ENCODE results near the gene CHST11. TPM values are rescaled to one million over a fixed set of nuclear protein-coding genes. Genes with fewer than 3 reads are reported as not detected.
"Not testable (repeated sequence)": the region's sequence is repeated elsewhere in the genome, so short reads cannot be mapped to it uniquely, and the experiment has no call there.

CHST11 gene
- total RNA-seq, 2 experiments from 2014 or later: 39.3 to 45.3 TPM

DNA sequence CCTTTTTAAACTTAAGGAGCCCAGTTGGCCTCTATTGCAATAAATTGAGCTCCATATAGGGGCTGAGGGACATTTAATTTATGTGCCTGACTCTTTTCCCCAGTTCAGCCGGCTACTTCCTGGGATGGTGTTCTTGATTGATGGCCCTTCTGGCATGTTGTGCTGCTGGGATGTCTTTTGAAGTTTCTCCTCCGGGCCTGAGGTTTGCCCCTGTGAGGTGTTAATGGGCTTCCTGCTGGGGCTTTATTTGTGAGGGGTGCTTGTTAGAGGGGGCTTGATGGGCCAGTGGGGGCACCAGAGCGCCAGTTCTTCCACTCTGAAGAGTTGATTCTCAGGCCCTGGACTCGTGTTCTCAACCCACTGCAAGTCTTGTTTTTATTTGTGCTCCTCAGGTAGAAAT, 69.6 kb downstream of the CHST11 start:
- Mint-ChIP-seq H3K36me3 (ENCODE audit: low read depth) (peaks cover 4% of the 10 kb centered on the region), H3K9me3 (no peaks in the 10 kb centered on the region), H3K27ac (no peak overlapping the region), H3K4me3 (no peak overlapping the region), H3K4me1 (ENCODE audit: low read depth) (peaks cover 32% of the 10 kb centered on the region), H3K27me3 (ENCODE audit: low read depth) (no peaks in the 10 kb centered on the region)
- intact Hi-C loops (cut with micrococcal nuclease): no loop called here
- CTCF ChIA-PET: no interaction called here
- no peak for DNase-seq

DNA sequence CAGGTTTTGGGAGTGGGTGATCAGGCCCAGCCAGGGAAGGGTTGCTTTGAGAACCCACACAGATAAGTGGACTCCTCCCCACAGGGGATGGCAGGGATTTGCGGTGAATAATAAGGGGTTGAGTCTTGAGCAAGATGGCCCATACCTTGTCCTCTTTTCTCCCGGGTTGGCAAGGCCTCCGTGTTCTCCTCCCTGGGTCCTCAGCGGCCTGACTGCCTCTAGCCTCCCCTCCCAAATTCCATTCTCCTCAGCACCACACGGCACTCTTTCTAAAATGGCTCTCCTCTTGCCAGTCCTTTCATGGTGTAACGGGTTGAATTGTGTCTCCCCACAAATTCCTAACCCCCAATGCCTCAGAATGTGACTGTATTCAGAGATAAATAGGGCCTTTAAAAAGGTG, 70.0 kb downstream of the CHST11 start:
- H3K36me3 Mint-ChIP-seq (ENCODE audit: low read depth): peaks cover 4% of the 10 kb centered on the region
- no peaks in the 10 kb centered on the region for H3K27me3 Mint-ChIP-seq (ENCODE audit: low read depth)
- CTCF ChIA-PET: no interaction called here
- peaks cover 34% of the 10 kb centered on the region for H3K4me1 Mint-ChIP-seq (ENCODE audit: low read depth)
- H3K4me3 Mint-ChIP-seq: no peak overlapping the region
- intact Hi-C loops (cut with micrococcal nuclease): no loop called here
- H3K9me3 Mint-ChIP-seq: no peaks in the 10 kb centered on the region
- DNase-seq: no peak
- no peak overlapping the region for H3K27ac Mint-ChIP-seq

DNA sequence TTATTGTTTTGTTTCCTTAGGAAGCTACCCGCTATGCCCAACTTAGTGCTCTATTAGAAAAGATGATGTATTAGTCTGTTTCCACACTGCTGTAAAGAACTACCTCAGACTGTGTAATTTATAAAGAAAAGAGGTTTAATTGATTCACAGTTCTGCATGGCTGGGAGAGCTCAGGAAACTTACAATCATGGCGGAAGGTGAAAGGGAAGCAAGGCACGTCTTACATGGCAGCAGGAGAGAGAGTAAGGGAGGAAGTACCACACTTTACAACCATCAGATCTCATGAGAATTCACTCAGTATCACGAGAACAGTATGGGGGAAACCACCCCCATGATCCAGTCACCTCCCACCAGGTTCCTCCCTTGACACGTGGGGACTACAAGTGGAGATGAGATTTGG, 70.9 kb downstream of the CHST11 start:
- H3K4me3 Mint-ChIP-seq; H3K27me3 Mint-ChIP-seq (ENCODE audit: low read depth); H3K9me3 Mint-ChIP-seq; DNase-seq; intact Hi-C loops (cut with micrococcal nuclease); H3K27ac Mint-ChIP-seq; H3K36me3 Mint-ChIP-seq (ENCODE audit: low read depth): not testable (repeated sequence)
- CTCF ChIA-PET: interaction anchor here (1.2 kb wide), 1 partner anchor 146 kb away, joined by 4 read pairs; no protein-coding TSS in a partner anchor
- H3K4me1 Mint-ChIP-seq (ENCODE audit: low read depth): peaks cover 30% of the 10 kb centered on the region

DNA sequence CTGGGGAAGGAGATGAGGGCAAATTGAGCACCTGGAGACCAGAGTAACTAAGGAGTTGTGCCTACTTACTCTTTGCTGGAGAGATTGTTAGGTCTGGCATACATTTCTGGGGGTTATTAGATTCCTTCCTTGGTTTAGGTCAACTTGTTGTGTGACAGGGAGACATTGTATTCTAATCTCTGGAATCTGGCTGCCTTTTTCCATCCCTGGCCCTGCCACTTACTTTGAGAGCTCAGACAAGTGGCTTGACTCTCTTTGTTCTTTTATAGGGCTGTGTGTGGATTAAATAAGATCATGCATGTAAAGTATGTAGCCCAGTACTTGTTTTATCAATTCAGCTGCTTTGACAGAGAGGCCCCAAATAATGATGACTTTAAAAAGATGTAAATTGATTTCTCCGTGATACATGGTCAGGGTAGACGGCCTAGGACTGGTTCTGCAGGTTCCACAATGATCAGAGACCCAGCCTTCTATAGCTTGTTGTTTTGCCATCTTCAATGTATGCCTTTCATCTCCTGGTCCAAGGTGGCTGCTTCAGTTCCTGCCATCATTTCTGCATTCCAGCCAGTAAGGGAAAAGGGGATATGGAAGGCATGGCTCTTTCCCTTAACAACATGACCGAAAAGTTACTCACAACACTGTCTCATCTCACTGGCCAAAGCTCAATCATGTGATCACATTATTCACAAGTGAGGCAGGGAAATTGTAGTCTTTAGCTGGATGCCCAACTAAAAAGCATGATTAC, 72.6 kb downstream of the CHST11 start:
- no peak for DNase-seq
- Mint-ChIP-seq H3K27ac (no peak overlapping the region), H3K36me3 (ENCODE audit: low read depth) (peaks cover 4% of the 10 kb centered on the region), H3K27me3 (ENCODE audit: low read depth) (no peaks in the 10 kb centered on the region), H3K4me3 (no peak overlapping the region), H3K9me3 (no peaks in the 10 kb centered on the region), H3K4me1 (ENCODE audit: low read depth) (peaks cover 25% of the 10 kb centered on the region)
- intact Hi-C loops (cut with micrococcal nuclease): no loop called here
- CTCF ChIA-PET: interaction anchor here (0.6 to 1.4 kb wide), 4 partner anchors 11 to 645 kb away, joined by 3 to 5 read pairs (median 3); no protein-coding TSS in a partner anchor

DNA sequence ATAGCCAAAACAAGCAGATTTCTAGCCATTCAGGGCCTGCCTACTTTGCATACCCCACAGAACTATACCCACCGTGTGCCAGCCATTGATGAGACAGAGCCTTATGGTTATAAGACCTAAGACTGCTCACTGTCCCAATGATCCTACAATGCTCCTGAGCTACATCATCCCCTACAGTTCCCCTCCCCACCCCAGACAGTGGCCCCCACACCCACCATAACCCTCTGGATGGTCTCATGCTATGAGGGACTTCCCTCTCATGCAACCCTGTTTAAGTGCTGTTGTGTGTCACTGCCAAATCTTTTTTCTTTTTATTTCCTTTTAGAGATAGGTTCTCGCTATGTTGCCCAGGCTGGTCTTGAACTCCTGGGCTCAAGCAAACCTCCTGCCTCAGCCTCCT, 75.9 kb downstream of the CHST11 start:
- Mint-ChIP-seq H3K4me3 (no peak overlapping the region), H3K36me3 (ENCODE audit: low read depth) (peaks cover 3% of the 10 kb centered on the region), H3K27ac (no peak overlapping the region), H3K4me1 (ENCODE audit: low read depth) (peaks cover 29% of the 10 kb centered on the region), H3K9me3 (no peaks in the 10 kb centered on the region), H3K27me3 (ENCODE audit: low read depth) (no peaks in the 10 kb centered on the region)
- DNase-seq: no peak
- CTCF ChIA-PET: no interaction called here
- intact Hi-C loops (cut with micrococcal nuclease): no loop called here

DNA sequence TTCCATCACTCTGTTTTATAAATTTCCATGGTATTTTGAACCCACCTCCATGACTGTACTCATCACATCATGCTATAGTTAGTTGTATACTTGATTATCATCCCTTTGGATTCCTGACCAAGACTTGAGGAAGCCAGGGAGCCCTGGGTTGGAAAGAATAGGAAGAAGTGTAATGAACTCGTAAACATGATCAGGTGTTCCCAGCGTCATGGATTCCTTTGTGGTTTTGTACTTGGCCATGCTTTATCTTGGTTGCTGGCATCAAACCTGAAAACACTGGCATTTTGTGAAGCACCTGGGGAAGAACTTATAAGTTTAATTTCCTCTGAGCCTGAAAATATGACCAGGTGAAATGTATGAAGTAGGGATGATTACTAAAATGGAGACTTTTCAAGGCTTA, 76.4 kb downstream of the CHST11 start:
- no peak overlapping the region for H3K4me3 Mint-ChIP-seq
- H3K27me3 Mint-ChIP-seq (ENCODE audit: low read depth): no peaks in the 10 kb centered on the region
- intact Hi-C loops (cut with micrococcal nuclease): no loop called here
- H3K4me1 Mint-ChIP-seq (ENCODE audit: low read depth): peaks cover 29% of the 10 kb centered on the region
- no peak overlapping the region for H3K27ac Mint-ChIP-seq
- no peak for DNase-seq
- H3K36me3 Mint-ChIP-seq (ENCODE audit: low read depth): peaks cover 3% of the 10 kb centered on the region
- no peaks in the 10 kb centered on the region for H3K9me3 Mint-ChIP-seq
- CTCF ChIA-PET: no interaction called here

DNA sequence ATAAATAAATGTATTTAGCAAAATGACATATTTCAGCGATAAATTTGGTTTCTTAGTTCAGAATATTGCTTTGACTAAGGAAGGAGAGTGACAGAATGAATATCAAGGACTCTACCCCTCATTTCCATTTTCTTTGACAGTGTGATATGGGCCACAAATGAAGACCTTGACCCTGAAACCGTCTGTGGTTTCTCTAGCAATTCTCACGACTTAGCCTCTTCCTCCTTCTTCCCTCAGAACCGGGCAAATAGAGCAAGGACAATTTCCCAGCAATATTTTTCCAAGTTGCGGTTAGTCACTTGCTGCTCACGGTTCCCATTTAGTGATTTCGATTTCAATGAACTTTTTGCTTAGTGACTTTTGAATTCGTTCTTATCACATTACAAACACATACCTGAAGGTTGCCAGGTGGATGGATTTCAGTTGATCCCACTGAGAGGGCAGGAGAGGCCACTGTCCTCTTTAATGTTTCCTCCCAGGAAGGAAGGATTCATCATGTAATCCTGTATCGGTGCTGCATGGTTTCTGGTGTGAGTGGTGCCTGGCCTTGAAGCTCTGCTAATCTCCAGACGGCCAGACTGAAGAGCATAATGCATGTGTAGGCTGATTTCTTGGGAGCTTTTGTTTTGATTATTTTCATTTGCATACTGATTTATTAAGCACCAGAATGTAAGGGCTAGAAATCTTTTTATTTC, 77.6 kb downstream of the CHST11 start:
- Mint-ChIP-seq H3K4me1 (ENCODE audit: low read depth) (peaks cover 30% of the 10 kb centered on the region), H3K36me3 (ENCODE audit: low read depth) (peaks cover 3% of the 10 kb centered on the region), H3K27ac (no peak overlapping the region), H3K9me3 (no peaks in the 10 kb centered on the region), H3K27me3 (ENCODE audit: low read depth) (no peaks in the 10 kb centered on the region), H3K4me3 (no peak overlapping the region)
- no peak for DNase-seq
- CTCF ChIA-PET: interaction anchor here (1.3 kb wide), 1 partner anchor 152 kb away, joined by 5 read pairs; no protein-coding TSS in a partner anchor
- intact Hi-C loops (cut with micrococcal nuclease): no loop called here

DNA sequence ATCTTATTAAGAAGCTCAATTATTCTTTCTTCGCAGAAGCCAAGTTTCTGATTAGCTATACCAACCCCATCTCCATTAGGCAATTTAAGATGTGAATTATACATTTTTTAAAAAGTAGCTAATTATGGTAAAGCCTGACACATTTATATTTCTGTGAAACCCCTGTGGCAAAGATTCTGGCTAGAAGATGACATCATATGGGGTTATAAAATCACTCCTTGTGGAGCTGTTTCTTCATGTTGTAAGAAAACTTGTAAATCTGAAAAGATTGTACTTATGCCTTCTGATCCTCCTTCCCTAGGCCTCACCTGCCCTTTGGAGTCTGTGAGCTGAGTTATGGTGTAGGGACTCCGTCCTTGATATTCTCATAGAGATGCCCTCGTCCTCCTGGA, 78.1 kb downstream of the CHST11 start:
- H3K27ac Mint-ChIP-seq: no peak overlapping the region
- no peaks in the 10 kb centered on the region for H3K9me3 Mint-ChIP-seq
- no peaks in the 10 kb centered on the region for H3K27me3 Mint-ChIP-seq (ENCODE audit: low read depth)
- peaks cover 31% of the 10 kb centered on the region for H3K4me1 Mint-ChIP-seq (ENCODE audit: low read depth)
- CTCF ChIA-PET: interaction anchor here (1.3 kb wide), 1 partner anchor 153 kb away, joined by 5 read pairs; no protein-coding TSS in a partner anchor
- intact Hi-C loops (cut with micrococcal nuclease): no loop called here
- DNase-seq: no peak
- H3K4me3 Mint-ChIP-seq: no peak overlapping the region
- peaks cover 3% of the 10 kb centered on the region for H3K36me3 Mint-ChIP-seq (ENCODE audit: low read depth)

DNA sequence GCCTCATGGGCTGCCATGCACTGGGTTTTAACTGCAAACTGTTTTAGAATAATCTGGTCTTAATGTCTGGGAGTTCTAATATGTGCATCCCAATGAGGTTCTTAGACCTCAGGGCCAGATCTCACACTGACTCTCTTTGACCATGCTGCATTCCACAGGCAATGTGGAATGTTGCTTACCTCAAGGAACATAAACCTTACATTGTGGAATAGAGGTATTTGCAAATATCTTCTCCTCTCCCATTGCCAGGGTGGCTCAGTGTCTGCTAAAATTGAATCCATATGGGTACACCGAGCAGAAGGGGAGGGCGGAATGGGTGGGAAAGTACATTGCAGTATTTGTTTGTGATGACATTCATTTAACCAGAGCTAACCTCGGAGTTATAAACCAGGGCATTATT, 78.6 kb downstream of the CHST11 start:
- DNase-seq: no peak
- intact Hi-C loops (cut with micrococcal nuclease): no loop called here
- no peak overlapping the region for H3K4me3 Mint-ChIP-seq
- peaks cover 3% of the 10 kb centered on the region for H3K36me3 Mint-ChIP-seq (ENCODE audit: low read depth)
- no peaks in the 10 kb centered on the region for H3K27me3 Mint-ChIP-seq (ENCODE audit: low read depth)
- H3K4me1 Mint-ChIP-seq (ENCODE audit: low read depth): peaks cover 31% of the 10 kb centered on the region
- CTCF ChIA-PET: interaction anchor here (0.5 to 1.3 kb wide), 2 partner anchors 154 to 503 kb away, joined by 3 to 5 read pairs; no protein-coding TSS in a partner anchor
- no peaks in the 10 kb centered on the region for H3K9me3 Mint-ChIP-seq
- H3K27ac Mint-ChIP-seq: no peak overlapping the region

DNA sequence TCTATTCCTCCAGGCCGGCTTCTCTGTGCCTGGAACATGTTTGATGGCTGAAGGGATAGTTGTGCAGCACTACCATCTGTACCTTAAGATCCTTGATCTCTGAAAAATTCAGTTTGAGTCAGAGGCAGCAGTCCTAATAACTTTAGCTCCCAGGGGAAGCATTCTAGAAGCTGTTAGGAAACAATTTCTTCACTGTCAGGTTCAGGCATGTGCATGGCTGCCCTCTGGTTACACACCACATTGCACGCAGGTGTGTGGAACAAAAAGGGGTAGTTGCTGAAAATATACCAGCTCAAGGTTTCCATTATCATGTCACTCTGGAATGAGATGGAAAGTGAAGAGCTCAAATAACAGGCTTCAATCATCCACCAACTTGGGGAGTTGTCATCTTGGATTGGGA, 80.1 kb downstream of the CHST11 start:
- H3K4me3 Mint-ChIP-seq: no peak overlapping the region
- H3K9me3 Mint-ChIP-seq: no peaks in the 10 kb centered on the region
- H3K27ac Mint-ChIP-seq: no peak overlapping the region
- no peaks in the 10 kb centered on the region for H3K27me3 Mint-ChIP-seq (ENCODE audit: low read depth)
- CTCF ChIA-PET: no interaction called here
- H3K4me1 Mint-ChIP-seq (ENCODE audit: low read depth): peaks cover 38% of the 10 kb centered on the region
- DNase-seq: no peak
- intact Hi-C loops (cut with micrococcal nuclease): no loop called here
- H3K36me3 Mint-ChIP-seq (ENCODE audit: low read depth): peaks cover 2% of the 10 kb centered on the region

DNA sequence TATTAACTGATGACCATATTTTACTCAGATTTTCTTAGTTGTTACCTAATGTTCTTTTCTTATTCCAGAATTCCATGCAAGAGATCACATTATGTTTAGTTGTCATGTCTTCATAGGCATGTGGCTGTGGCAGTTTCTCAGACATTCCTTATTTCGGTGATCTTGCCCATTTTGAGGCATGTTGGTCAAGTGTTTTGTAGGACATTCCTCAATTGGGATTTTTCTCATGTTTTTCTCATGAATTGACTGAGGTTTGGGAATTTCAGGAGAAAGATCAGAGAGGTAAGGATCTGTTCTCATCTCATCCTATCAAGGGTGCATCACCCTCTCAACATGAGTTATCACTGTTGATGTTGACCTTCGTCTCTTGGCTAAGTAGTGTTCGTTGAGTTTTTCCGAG, 81.3 kb downstream of the CHST11 start:
- CTCF ChIA-PET: no interaction called here
- H3K9me3 Mint-ChIP-seq: no peaks in the 10 kb centered on the region
- peaks cover 2% of the 10 kb centered on the region for H3K36me3 Mint-ChIP-seq (ENCODE audit: low read depth)
- H3K4me3 Mint-ChIP-seq: no peak overlapping the region
- no peaks in the 10 kb centered on the region for H3K27me3 Mint-ChIP-seq (ENCODE audit: low read depth)
- no peak overlapping the region for H3K27ac Mint-ChIP-seq
- intact Hi-C loops (cut with micrococcal nuclease): no loop called here
- no peak for DNase-seq
- H3K4me1 Mint-ChIP-seq (ENCODE audit: low read depth): peaks cover 35% of the 10 kb centered on the region

DNA sequence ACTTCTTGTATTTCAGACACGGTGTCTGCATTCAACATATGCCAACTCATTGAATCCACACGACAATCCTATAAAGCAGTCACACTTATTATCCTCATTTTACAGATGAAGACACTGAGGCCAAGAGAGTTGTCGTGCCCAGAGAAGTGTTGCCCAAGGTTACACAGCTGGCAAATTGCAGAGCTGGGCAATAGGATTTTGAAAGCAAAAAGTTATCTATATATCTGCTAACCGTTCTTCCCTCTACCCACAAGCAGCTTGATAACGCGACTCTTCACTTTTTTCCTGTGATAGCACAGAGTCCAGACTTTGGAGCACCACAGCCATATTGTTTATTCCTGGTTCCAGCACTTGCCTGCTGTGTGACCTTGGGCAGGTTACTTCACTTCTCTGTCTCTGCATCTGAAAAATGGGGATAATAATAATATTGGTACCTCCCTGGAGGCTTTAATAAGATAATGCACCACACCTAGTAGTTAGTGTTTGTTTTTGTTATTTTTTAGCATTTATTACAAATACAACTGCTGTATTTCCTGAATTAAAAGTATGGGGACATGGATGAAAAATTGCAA, 82.2 kb downstream of the CHST11 start:
- Mint-ChIP-seq H3K36me3 (ENCODE audit: low read depth) (peaks cover 2% of the 10 kb centered on the region), H3K27me3 (ENCODE audit: low read depth) (no peaks in the 10 kb centered on the region), H3K27ac (no peak overlapping the region), H3K9me3 (no peaks in the 10 kb centered on the region), H3K4me1 (ENCODE audit: low read depth) (peaks cover 29% of the 10 kb centered on the region), H3K4me3 (no peak overlapping the region)
- intact Hi-C loops (cut with micrococcal nuclease): no loop called here
- CTCF ChIA-PET: no interaction called here
- DNase-seq: no peak
